Hepatocyte (in vitro differentiated cells): ENCODE measurements around the gene FABP1. TPM values are rescaled to one million over a fixed set of nuclear protein-coding genes. Genes with fewer than 3 reads are reported as not detected.

ENCODE experiments used
- DNase-seq: peaks from one replicate; pipeline ENCODE4 v3.0.0-alpha.2; 2016; ENCODE audit warnings: low spot score
- H2AFZ ChIP-seq: fragments of 200-600 bp; sonication (generic); 2 replicates; pipeline ENCODE4 v1.6.0; 2016; ENCODE audit warnings: antibody characterized with exemption, mild to moderate bottlenecking
- H3K27ac ChIP-seq: fragments of 200-600 bp; sonication (generic); 2 replicates; pipeline ENCODE4 v1.5.1; 2016; ENCODE audit warnings: mild to moderate bottlenecking
- H3K27me3 ChIP-seq: fragments of 200-600 bp; sonication (generic); 2 replicates; pipeline ENCODE4 v1.6.1; 2016
- H3K36me3 ChIP-seq: fragments of 200-600 bp; sonication (generic); replicated peaks from 2 replicates; pipeline ENCODE4 v1.5.1; 2016; ENCODE audit warnings: low read depth; ENCODE audit not compliant: insufficient read depth
- H3K4me1 ChIP-seq: fragments of 200-600 bp; sonication (generic); 2 replicates; pipeline ENCODE4 v1.5.1; 2016; ENCODE audit warnings: mild to moderate bottlenecking, moderate library complexity; ENCODE audit not compliant: insufficient read depth
- H3K4me2 ChIP-seq: fragments of 200-600 bp; sonication (generic); 2 replicates; pipeline ENCODE4 v1.6.0; 2016
- H3K4me3 ChIP-seq: fragments of 200-600 bp; sonication (generic); 2 replicates; pipeline ENCODE4 v1.5.1; 2016; ENCODE audit warnings: mild to moderate bottlenecking
- H3K79me2 ChIP-seq: fragments of 200-600 bp; sonication (generic); 2 replicates; pipeline ENCODE4 v1.6.0; 2017; ENCODE audit warnings: mild to moderate bottlenecking
- H3K9me2 ChIP-seq: fragments of 200-600 bp; sonication (generic); replicated peaks from 2 replicates; pipeline ENCODE4 v1.6.0; 2017; ENCODE audit warnings: mild to moderate bottlenecking; ENCODE audit not compliant: insufficient read depth
- H3K9me3 ChIP-seq: fragments of 200-600 bp; sonication (generic); 2 replicates; pipeline ENCODE4 v1.5.1; 2016; ENCODE audit warnings: low read depth, mild to moderate bottlenecking
- H4K20me1 ChIP-seq: fragments of 200-600 bp; sonication (generic); 2 replicates; pipeline ENCODE4 v1.6.0; 2016; ENCODE audit warnings: mild to moderate bottlenecking; ENCODE audit not compliant: insufficient read depth, poor library complexity, severe bottlenecking
- CTCF ChIP-seq: fragments of 200-600 bp; sonication (generic); IDR thresholded peaks from 2 replicates; pipeline ENCODE4 v1.5.1; 2016; ENCODE audit warnings: antibody characterized with exemption, mild to moderate bottlenecking; ENCODE audit not compliant: poor library complexity
- EZH2 ChIP-seq: fragments of 200-600 bp; sonication (generic); IDR thresholded peaks from 2 replicates; pipeline ENCODE4 v1.6.1; 2016; ENCODE audit warnings: antibody characterized with exemption, mild to moderate bottlenecking, borderline replicate concordance
- EZH2phosphoT487 ChIP-seq: fragments of 200-600 bp; sonication (generic); IDR thresholded peaks from one replicate; pipeline ENCODE4 v1.6.1; 2018; ENCODE audit warnings: antibody characterized with exemption, mild to moderate bottlenecking, low read depth, moderate library complexity; ENCODE audit not compliant: unreplicated experiment, severe bottlenecking
- WGBS: methylation state at CpG from one replicate; pipeline ENCODE4 v1.1.6; 2016; ENCODE audit warnings: low lambda C conversion rate; ENCODE audit errors: missing lambda C conversion rate; 5-methylcytosine and 5-hydroxymethylcytosine counted together
- polyA plus RNA-seq: library from polyadenylated mRNA; unstranded; fragments of >200 nt; fragmentation: Nextera tagmentation; extraction: Ambion mirVana; gene quantifications from 2 replicates; pipeline ENCODE4 v1.2.1, GENCODE V29; 2016
- total RNA-seq: library from RNA; depleted of rRNA; stranded (reverse); fragments of >200 nt; gene quantifications from 2 replicates; pipeline ENCODE4 v1.2.3, GENCODE V29; 2014

Gene FABP1
- total and polyA plus RNA-seq, 2 experiments from 2014 or later = 165 to 763 TPM

- Histone ChIP-seq H3K27ac (no peak overlapping the region), H3K9me2 (no peaks in the 10 kb centered on the region), H3K4me3 (no peak overlapping the region), H3K36me3 (no peaks in the 10 kb centered on the region), H3K9me3 (no peaks in the 10 kb centered on the region), H3K4me1 (no peaks in the 10 kb centered on the region), H3K27me3 (no peaks in the 10 kb centered on the region), H3K79me2 (no peaks in the 10 kb centered on the region), H4K20me1 (no peaks in the 10 kb centered on the region), H3K4me2 (no peak overlapping the region), H2AFZ (no peak overlapping the region)
- TF ChIP-seq EZH2 (no peak), CTCF (no peak), EZH2phosphoT487 (no peak)
- 82% methylated on average over 7 of the region's 7 CpGs for WGBS
- DNase-seq = no peak
Measured at GRCh38 chr2:88160517-88160916, 32.7 kb upstream of the FABP1 start.

GRCh38 chr2:88159955-88160415 is 32.1 kb upstream of the FABP1 start:
- DNase-seq = peak; percentile 87

DNA sequence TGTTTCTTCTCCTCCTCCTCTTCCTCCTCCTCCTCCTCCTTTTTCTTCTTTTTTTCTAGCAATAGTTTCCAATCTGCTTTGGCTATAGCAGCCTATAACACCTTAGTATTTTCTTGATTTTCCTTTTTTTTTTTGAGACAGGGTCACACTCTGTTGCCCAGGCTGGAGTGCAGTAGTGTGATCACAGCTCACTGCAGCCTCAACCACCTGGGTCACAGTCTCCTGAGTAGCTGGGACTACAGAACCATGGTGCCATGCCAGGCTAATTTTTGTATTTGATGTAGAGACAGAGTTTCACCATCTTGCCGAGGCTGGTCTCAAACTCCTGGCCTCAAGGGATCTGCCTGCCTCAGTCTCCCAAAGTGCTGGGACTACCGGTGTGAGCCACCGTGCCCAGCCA is 31.6 kb upstream of the FABP1 start:
- Histone ChIP-seq H4K20me1 (no peaks in the 10 kb centered on the region), H3K36me3 (no peaks in the 10 kb centered on the region), H2AFZ (no peak overlapping the region), H3K9me2 (no peaks in the 10 kb centered on the region), H3K9me3 (no peaks in the 10 kb centered on the region), H3K4me2 (no peak overlapping the region), H3K4me1 (no peaks in the 10 kb centered on the region), H3K4me3 (no peak overlapping the region), H3K27ac (no peak overlapping the region), H3K27me3 (no peaks in the 10 kb centered on the region), H3K79me2 (no peaks in the 10 kb centered on the region)
- TF ChIP-seq CTCF (no peak), EZH2phosphoT487 (no peak), EZH2 (no peak)
- DNase-seq = no peak
- WGBS = 67% methylated on average over 3 of the region's 3 CpGs

More at GRCh38 chr2:88159955-88160415, 32.1 kb upstream of the FABP1 start:
- Histone ChIP-seq H4K20me1 (no peaks in the 10 kb centered on the region), H3K4me3 (no peak overlapping the region), H3K36me3 (no peaks in the 10 kb centered on the region), H3K4me1 (no peaks in the 10 kb centered on the region), H3K27me3 (no peaks in the 10 kb centered on the region), H3K27ac (no peak overlapping the region), H3K4me2 (no peak overlapping the region), H3K9me2 (no peaks in the 10 kb centered on the region), H2AFZ (no peak overlapping the region), H3K9me3 (no peaks in the 10 kb centered on the region), H3K79me2 (no peaks in the 10 kb centered on the region)
- peak; percentile 94 for TF ChIP-seq CTCF
- no peak for TF ChIP-seq EZH2
- 38% methylated on average over 5 of the region's 5 CpGs for WGBS

- no peak overlapping the region for H3K27ac ChIP-seq
- DNase-seq = no peak
- H3K4me2 ChIP-seq = no peak overlapping the region
- peaks cover 9% of the 10 kb centered on the region for H3K9me3 ChIP-seq
- no peaks in the 10 kb centered on the region for H3K79me2 ChIP-seq
- H3K4me3 ChIP-seq = no peak overlapping the region
- H3K27me3 ChIP-seq = no peaks in the 10 kb centered on the region
- H2AFZ ChIP-seq = no peak overlapping the region
- no peaks in the 10 kb centered on the region for H3K9me2 ChIP-seq
- no peaks in the 10 kb centered on the region for H4K20me1 ChIP-seq
- TF ChIP-seq EZH2phosphoT487 (no peak), CTCF (no peak), EZH2 (no peak)
- H3K36me3 ChIP-seq = no peaks in the 10 kb centered on the region
- H3K4me1 ChIP-seq = peaks cover 18% of the 10 kb centered on the region
Measured at GRCh38 chr2:88148929-88149438, 21.1 kb upstream of the FABP1 start.
